ENCODE data around the gene DHRS13. TPM values are rescaled to one million over a fixed set of nuclear protein-coding genes. Genes with fewer than 3 reads are reported as not detected.
"Not testable (repeated sequence)": the region's sequence is repeated elsewhere in the genome, so short reads cannot be mapped to it uniquely, and the experiment has no call there.

The DHRS13 gene
- total and polyA plus RNA-seq, 2 donors (not counting 1 experiment from before 2014, with no cell fraction given): 11.9 to 28.1 TPM

- H3K9ac ChIP-seq (ENCODE audit: low read length); H3K27me3 Mint-ChIP-seq; intact Hi-C loops (cut with micrococcal nuclease); H3K4me1 Mint-ChIP-seq; H2AFZ ChIP-seq (ENCODE audit: insufficient read depth, low read depth, low read length, poor library complexity, severe bottlenecking); H3K4me3 Mint-ChIP-seq; H3K9me3 ChIP-seq (ENCODE audit: control extremely low read depth in 1 of 3, control insufficient read depth in 2 of 3, insufficient read depth in 1 of 3, low read length in 2 of 3); H3K27ac ChIP-seq (ENCODE audit: low read length in 2 of 2); H3K9me3 Mint-ChIP-seq (ENCODE audit: insufficient read depth); H3K27ac Mint-ChIP-seq; H4K20me1 ChIP-seq (ENCODE audit: control insufficient read depth, insufficient read depth, low read length, poor library complexity, severe bottlenecking); H3K79me2 ChIP-seq (ENCODE audit: control insufficient read depth, insufficient read depth, low read length); H3K4me3 ChIP-seq (ENCODE audit: control extremely low read depth in 1 of 5, extremely low read depth in 1 of 5, insufficient read depth in 1 of 5, low read depth in 2 of 5, low read length in 4 of 5); H3K36me3 ChIP-seq (replicated peaks in 1 of 2; ENCODE audit: control extremely low read depth in 1 of 2, control insufficient read depth in 1 of 2, extremely low read depth in 1 of 2, insufficient read depth in 2 of 2, low read length in 1 of 2); H3K4me2 ChIP-seq (replicated peaks; ENCODE audit: low read depth, low read length, poor library complexity, severe bottlenecking); H3K4me1 ChIP-seq (ENCODE audit: control insufficient read depth in 2 of 2, insufficient read depth in 2 of 2, low read length in 2 of 2); H3K27me3 ChIP-seq (replicated peaks in 1 of 4; ENCODE audit: control extremely low read depth in 1 of 4, control insufficient read depth in 3 of 4, insufficient read depth in 4 of 4, low read length in 3 of 4): not testable (repeated sequence)
- ChIA-PET CTCF (interaction anchor here (1.3 to 3.1 kb wide), 6 partner anchors 14 to 85 kb away, joined by 3 to 17 read pairs (median 6); partner anchors contain the start of gene DHRS13), POLR2A (interaction anchor here (0.5 to 1.4 kb wide), 2 partner anchors 49 to 110 kb away, joined by 3 to 4 read pairs; partner anchors contain the start of gene FLOT2)
- peak; percentile 42 for TF ChIP-seq CTCF (IDR thresholded peaks at IDR 0.05)
- 96% methylated on average over 10 of the region's 15 CpGs for WGBS (ENCODE audit: insufficient coverage)
- DNase-seq (peak; percentile 52), ATAC-seq (ENCODE audit: low read depth) (peak; percentile 41)
Observed at GRCh38 chr17:28848667-28849066, 54.2 kb downstream of the DHRS13 start.

Other genes starting within 250 kb of the DHRS13 start
- gene SDF2, start 241.2 kb downstream of the DHRS13 start, total RNA-seq: 38.1 and 40.4 TPM in 2 replicates
- gene SDF2, start 241.2 kb downstream of the DHRS13 start, polyA plus RNA-seq: 32.6 and 38.5 TPM in 2 replicates
- gene SUPT6H, start 240.9 kb downstream of the DHRS13 start, total RNA-seq: 110 and 119 TPM in 2 replicates
- 35.8 and 41.7 TPM in 2 replicates for gene SUPT6H, start 240.9 kb downstream of the DHRS13 start, polyA plus RNA-seq
- gene PROCA1, start 191.2 kb downstream of the DHRS13 start, total RNA-seq: 24.4 and 26.8 TPM in 2 replicates
- gene PROCA1, start 191.2 kb downstream of the DHRS13 start, polyA plus RNA-seq: 7.0 and 7.4 TPM in 2 replicates
- gene RAB34, start 185.2 kb downstream of the DHRS13 start, total RNA-seq: 18.0 and 20.5 TPM in 2 replicates
- 17.1 and 26.8 TPM in 2 replicates for gene RAB34, start 185.2 kb downstream of the DHRS13 start, polyA plus RNA-seq
- gene RPL23A, start 183.1 kb downstream of the DHRS13 start, total RNA-seq: 2,595 and 2,690 TPM in 2 replicates
- 1,162 and 1,239 TPM in 2 replicates for gene RPL23A, start 183.1 kb downstream of the DHRS13 start, polyA plus RNA-seq
- gene TLCD1, start 176.8 kb downstream of the DHRS13 start, total RNA-seq: 3.1 and 3.4 TPM in 2 replicates
- gene TLCD1, start 176.8 kb downstream of the DHRS13 start, polyA plus RNA-seq: 0.19 and 0.49 TPM in 2 replicates
- 57.1 and 58.0 TPM in 2 replicates for gene NEK8, start 174.3 kb downstream of the DHRS13 start, total RNA-seq
- gene NEK8, start 174.3 kb downstream of the DHRS13 start, polyA plus RNA-seq: 58.2 and 305 TPM in 2 replicates
- gene TRAF4, start 159.1 kb downstream of the DHRS13 start, total RNA-seq: 226 and 235 TPM in 2 replicates
- gene TRAF4, start 159.1 kb downstream of the DHRS13 start, polyA plus RNA-seq: 683 and 1,058 TPM in 2 replicates
- 21.9 and 23.1 TPM in 2 replicates for gene FAM222B, start 60.3 kb downstream of the DHRS13 start, total RNA-seq
- 10.8 and 12.0 TPM in 2 replicates for gene FAM222B, start 60.3 kb downstream of the DHRS13 start, polyA plus RNA-seq
- gene ERAL1, start 48.1 kb downstream of the DHRS13 start, total RNA-seq: 35.9 and 39.5 TPM in 2 replicates
- gene ERAL1, start 48.1 kb downstream of the DHRS13 start, polyA plus RNA-seq: 28.0 and 45.7 TPM in 2 replicates
- 251 and 270 TPM in 2 replicates for gene FLOT2, start 5.3 kb downstream of the DHRS13 start, total RNA-seq
- gene FLOT2, start 5.3 kb downstream of the DHRS13 start, polyA plus RNA-seq: 196 and 202 TPM in 2 replicates
- gene PHF12, start 48.4 kb upstream of the DHRS13 start, total RNA-seq: 140 and 148 TPM in 2 replicates
- 82.4 and 116 TPM in 2 replicates for gene PHF12, start 48.4 kb upstream of the DHRS13 start, polyA plus RNA-seq
- gene SEZ6, start 103.0 kb upstream of the DHRS13 start, total RNA-seq: not detected in 2 replicates
- not detected in 2 replicates for gene SEZ6, start 103.0 kb upstream of the DHRS13 start, polyA plus RNA-seq
- gene PIPOX, start 140.1 kb upstream of the DHRS13 start, total RNA-seq: 13.5 and 15.0 TPM in 2 replicates
- gene PIPOX, start 140.1 kb upstream of the DHRS13 start, polyA plus RNA-seq: 0.59 and 0.95 TPM in 2 replicates